ENCODE measurements around the gene TRPM7. TPM values are rescaled to one million over a fixed set of nuclear protein-coding genes. Genes with fewer than 3 reads are reported as not detected.

Gene TRPM7
- polyA plus RNA-seq, 1 donor (not counting 4 experiments of a cell fraction or from before 2014, with no cell fraction given) = 25.4 TPM

DNA sequence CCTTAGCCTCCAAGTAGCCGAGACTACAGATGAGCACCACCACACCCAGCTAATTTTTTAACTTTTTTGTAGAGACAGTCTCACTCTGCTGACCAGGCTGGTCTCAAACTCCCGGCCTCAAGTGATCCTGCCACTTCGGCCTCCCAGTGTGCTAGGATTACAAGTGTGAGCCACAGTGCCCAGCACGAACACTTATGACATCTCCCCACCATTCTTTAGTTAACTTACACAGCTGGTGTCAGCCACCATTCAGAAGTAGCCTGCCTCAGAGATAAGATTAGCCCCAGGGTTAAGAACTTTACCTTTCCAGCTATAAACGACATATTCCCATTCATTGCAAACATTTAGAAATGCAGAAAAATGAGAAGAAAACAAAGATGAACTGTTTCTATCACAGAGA, 58.2 kb downstream of the TRPM7 start:
- Histone ChIP-seq H2AFZ (ENCODE audit: control insufficient read depth, low read length) (no peak overlapping the region), H3K4me1 (ENCODE audit: control insufficient read depth, extremely low read depth, insufficient read depth, low read length) (no peaks in the 10 kb centered on the region), H3K27ac (ENCODE audit: control insufficient read depth, insufficient read depth, low read length) (no peak overlapping the region), H3K27me3 (ENCODE audit: control insufficient read depth, extremely low read depth, insufficient read depth, low read length) (no peaks in the 10 kb centered on the region), H3K4me2 (ENCODE audit: control insufficient read depth, extremely low read depth, insufficient read depth, low read depth, low read length) (no peak overlapping the region), H3K9me1 (ENCODE audit: control insufficient read depth, extremely low read depth, insufficient read depth, low read length) (no peaks in the 10 kb centered on the region), H4K20me1 (ENCODE audit: control insufficient read depth, extremely low read depth, insufficient read depth, low read length) (no peaks in the 10 kb centered on the region), H3K9ac (ENCODE audit: control insufficient read depth, extremely low read depth, insufficient read depth, low read length) (no peak overlapping the region), H3K79me2 (ENCODE audit: control insufficient read depth, insufficient read depth, low read length) (no peaks in the 10 kb centered on the region), H3K36me3 (ENCODE audit: control insufficient read depth in 2 of 2, extremely low read depth in 1 of 2, insufficient read depth in 2 of 2, low read length in 2 of 2) (peaks cover 9 to 12% of the 10 kb centered on the region in 2 experiments), H3K9me3 (ENCODE audit: control insufficient read depth, low read depth, low read length) (no peaks in the 10 kb centered on the region), H3K4me3 (ENCODE audit: control insufficient read depth in 2 of 3, extremely low read depth in 1 of 3, insufficient read depth in 2 of 3, low read depth in 1 of 3, low read length in 3 of 3) (no peak overlapping the region)
- dilution Hi-C loops (cut with MboI; ENCODE audit: extremely low pct_ligation_motif_present, low sequenced_read_pairs) = no loop called here
- TF ChIP-seq EZH2 (IDR thresholded peaks at IDR 0.05; ENCODE audit: low read length) = no peak
- TF ChIP-seq, protein P1, sequence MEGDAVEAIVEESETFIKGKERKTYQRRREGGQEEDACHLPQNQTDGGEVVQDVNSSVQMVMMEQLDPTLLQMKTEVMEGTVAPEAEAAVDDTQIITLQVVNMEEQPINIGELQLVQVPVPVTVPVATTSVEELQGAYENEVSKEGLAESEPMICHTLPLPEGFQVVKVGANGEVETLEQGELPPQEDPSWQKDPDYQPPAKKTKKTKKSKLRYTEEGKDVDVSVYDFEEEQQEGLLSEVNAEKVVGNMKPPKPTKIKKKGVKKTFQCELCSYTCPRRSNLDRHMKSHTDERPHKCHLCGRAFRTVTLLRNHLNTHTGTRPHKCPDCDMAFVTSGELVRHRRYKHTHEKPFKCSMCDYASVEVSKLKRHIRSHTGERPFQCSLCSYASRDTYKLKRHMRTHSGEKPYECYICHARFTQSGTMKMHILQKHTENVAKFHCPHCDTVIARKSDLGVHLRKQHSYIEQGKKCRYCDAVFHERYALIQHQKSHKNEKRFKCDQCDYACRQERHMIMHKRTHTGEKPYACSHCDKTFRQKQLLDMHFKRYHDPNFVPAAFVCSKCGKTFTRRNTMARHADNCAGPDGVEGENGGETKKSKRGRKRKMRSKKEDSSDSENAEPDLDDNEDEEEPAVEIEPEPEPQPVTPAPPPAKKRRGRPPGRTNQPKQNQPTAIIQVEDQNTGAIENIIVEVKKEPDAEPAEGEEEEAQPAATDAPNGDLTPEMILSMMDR (optimal IDR thresholded peaks at IDR 0.05 in 1 of 3, IDR thresholded peaks at IDR 0.05 in 1 of 3, conservative IDR thresholded peaks at IDR 0.05 in 1 of 3; ENCODE audit: extremely low read depth in 1 of 3, insufficient read depth in 2 of 3, low read length in 3 of 3) = no peak
- FAIRE-seq = no peak
- no peak for DNase-seq (ENCODE audit: low read depth, low spot score)

DNA sequence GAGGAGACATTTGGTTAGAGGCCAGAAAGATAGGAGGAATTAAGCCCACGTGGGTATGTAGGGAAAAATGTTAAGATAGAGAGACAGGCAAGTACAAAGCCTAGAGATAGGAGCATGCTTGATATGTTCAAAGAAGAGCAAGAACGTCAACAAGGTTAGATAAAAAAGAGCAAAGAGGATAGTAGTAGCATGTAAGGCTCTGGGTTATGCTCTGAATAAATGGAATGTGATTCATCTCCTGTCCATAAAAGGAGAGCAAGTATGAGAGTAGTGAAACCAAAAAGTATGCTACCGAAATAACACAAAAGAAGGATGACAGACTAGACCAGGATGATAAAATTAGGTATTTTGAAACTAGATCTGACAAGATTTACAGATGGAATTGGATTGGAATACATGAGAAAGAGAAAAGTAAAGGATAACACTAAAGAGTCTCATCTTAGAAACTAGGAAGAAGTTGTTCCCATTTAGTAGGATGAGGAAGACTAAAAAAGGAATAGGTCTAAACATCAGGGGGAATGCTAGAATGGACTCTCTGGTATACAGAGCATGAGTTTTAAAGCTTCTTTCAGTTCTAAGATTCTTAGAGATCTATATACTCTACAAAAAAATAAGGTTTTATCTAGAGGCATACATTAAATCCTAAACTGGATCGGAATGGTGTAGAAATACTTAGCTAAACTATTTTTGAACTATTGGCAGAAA, 59.1 kb downstream of the TRPM7 start:
- no peaks in the 10 kb centered on the region for H3K9me3 ChIP-seq (ENCODE audit: control insufficient read depth, low read depth, low read length)
- H3K4me2 ChIP-seq (ENCODE audit: control insufficient read depth, extremely low read depth, insufficient read depth, low read depth, low read length) = no peak overlapping the region
- no peaks in the 10 kb centered on the region for H3K9me1 ChIP-seq (ENCODE audit: control insufficient read depth, extremely low read depth, insufficient read depth, low read length)
- H4K20me1 ChIP-seq (ENCODE audit: control insufficient read depth, extremely low read depth, insufficient read depth, low read length) = no peaks in the 10 kb centered on the region
- peaks cover 9 to 12% of the 10 kb centered on the region in 2 experiments for H3K36me3 ChIP-seq (ENCODE audit: control insufficient read depth in 2 of 2, extremely low read depth in 1 of 2, insufficient read depth in 2 of 2, low read length in 2 of 2)
- dilution Hi-C loops (cut with MboI; ENCODE audit: extremely low pct_ligation_motif_present, low sequenced_read_pairs) = no loop called here
- no peaks in the 10 kb centered on the region for H3K27me3 ChIP-seq (ENCODE audit: control insufficient read depth, extremely low read depth, insufficient read depth, low read length)
- no peaks in the 10 kb centered on the region for H3K79me2 ChIP-seq (ENCODE audit: control insufficient read depth, insufficient read depth, low read length)
- no peak overlapping the region for H3K9ac ChIP-seq (ENCODE audit: control insufficient read depth, extremely low read depth, insufficient read depth, low read length)
- no peak overlapping the region for H2AFZ ChIP-seq (ENCODE audit: control insufficient read depth, low read length)
- DNase-seq (ENCODE audit: low read depth, low spot score) (no peak), FAIRE-seq (no peak)
- TF ChIP-seq EZH2 (IDR thresholded peaks at IDR 0.05; ENCODE audit: low read length) = no peak
- TF ChIP-seq, protein P1 (optimal IDR thresholded peaks at IDR 0.05 in 1 of 3, IDR thresholded peaks at IDR 0.05 in 1 of 3, conservative IDR thresholded peaks at IDR 0.05 in 1 of 3; ENCODE audit: extremely low read depth in 1 of 3, insufficient read depth in 2 of 3, low read length in 3 of 3) = no peak
- no peak overlapping the region for H3K27ac ChIP-seq (ENCODE audit: control insufficient read depth, insufficient read depth, low read length)
- no peak overlapping the region for H3K4me3 ChIP-seq (ENCODE audit: control insufficient read depth in 2 of 3, extremely low read depth in 1 of 3, insufficient read depth in 2 of 3, low read depth in 1 of 3, low read length in 3 of 3)
- H3K4me1 ChIP-seq (ENCODE audit: control insufficient read depth, extremely low read depth, insufficient read depth, low read length) = no peaks in the 10 kb centered on the region

All from keratinocyte (primary cell).